Activated CD4-positive, alpha-beta T cell treated with anti-CD3 and anti-CD28 coated beads, Interleukin-2, Interleukin-4, amounts not matched to agents 100 ng/mL and 50 ng/mL, durations not matched to agents 16 hours and 8 hours (primary cell): ENCODE data around the gene ITLN1.
"Not testable (repeated sequence)": the region's sequence is repeated elsewhere in the genome, so short reads cannot be mapped to it uniquely, and the experiment has no call there.

Experiments
- DNase-seq: peaks from one replicate; pipeline ENCODE4 v3.0.0-alpha.2; 2020; ENCODE audit warnings: low spot score

The ITLN1 gene

GRCh38 chr1:160883581-160884513 is 1.1 kb downstream of the ITLN1 start:
- DNase-seq, result no peak

DNA sequence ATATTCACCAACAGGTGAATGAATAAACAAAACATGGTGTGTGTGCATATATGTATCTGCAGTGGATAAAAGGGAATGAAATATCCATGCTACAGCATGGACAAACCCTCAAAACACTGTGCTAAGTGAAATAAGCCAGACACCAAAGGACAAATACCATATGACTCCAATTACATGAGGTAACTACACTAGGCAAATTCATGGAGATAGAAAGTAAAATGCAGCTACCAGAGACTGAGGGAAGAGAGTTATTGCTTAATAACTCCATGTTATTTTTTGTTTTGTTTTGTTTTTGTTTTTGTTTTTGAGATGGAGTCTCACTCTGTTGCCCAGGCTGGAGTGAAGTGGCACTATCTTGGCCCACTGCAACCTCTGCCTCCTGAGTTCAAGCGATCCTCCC is 2.4 kb downstream of the ITLN1 start:
- no peak for DNase-seq

- not testable (repeated sequence) for DNase-seq
These were observed 3.7 kb downstream of the ITLN1 start for GRCh38 chr1:160881264-160881663.

DNA sequence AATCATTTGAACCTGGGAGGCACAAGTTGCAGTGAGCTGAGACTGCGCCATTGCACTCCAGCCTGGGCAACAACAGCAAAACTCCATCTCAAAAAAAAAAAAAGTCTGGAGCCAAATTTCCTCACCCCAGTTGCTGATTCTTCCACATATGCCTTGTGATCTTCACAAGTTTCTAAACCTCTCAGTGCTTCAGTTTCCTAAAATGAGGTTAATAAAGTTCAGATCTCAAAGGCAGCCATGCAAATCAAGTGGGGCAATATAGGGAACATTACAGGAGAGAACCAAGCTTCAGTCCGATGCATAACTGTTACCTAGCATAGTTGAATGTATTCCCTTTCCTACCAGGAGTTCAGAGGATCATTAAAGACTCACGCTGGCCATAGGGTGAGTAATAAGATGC is 4.8 kb downstream of the ITLN1 start:
- no peak for DNase-seq

DNA sequence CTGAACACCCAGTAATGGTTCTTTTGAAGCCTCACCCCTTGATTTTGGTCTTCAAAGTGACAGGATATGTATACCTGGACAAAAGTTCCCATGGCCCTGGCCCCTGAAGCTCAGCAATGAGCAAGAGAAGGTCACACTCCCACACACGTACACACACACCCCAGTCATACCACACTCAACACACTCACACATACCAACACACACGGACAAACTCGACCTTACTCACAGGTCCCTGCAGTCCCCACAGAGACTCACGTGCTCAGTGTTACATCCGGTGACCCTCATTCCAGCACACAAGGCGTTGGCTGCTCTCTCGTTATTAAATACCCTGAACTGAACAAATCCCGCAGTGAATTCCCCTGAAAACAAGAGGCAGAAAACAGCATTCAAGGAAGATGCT is 5.9 kb downstream of the ITLN1 start:
- no peak for DNase-seq

DNA sequence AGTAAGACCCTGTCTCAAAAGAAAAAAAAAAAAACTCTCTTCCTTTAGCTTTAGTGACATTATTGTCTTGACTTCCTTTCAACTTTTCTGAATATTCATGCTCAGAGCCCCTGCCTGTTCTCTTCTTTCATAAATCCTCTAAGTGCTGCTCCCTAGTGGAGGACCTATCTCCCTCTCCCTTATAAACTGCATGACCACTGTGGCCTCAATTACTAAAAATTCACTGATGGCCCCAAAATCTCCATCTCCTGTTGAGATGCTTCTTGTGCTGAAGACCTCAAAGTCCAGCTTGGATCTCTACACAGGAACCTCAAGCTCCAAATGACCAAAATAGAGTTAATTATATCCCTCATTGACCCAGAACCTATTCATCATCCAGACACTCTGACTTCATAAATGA is 7.8 kb downstream of the ITLN1 start:
- no peak for DNase-seq

- no peak for DNase-seq
These were observed 8.7 kb downstream of the ITLN1 start for GRCh38 chr1:160876311-160876710.

DNA sequence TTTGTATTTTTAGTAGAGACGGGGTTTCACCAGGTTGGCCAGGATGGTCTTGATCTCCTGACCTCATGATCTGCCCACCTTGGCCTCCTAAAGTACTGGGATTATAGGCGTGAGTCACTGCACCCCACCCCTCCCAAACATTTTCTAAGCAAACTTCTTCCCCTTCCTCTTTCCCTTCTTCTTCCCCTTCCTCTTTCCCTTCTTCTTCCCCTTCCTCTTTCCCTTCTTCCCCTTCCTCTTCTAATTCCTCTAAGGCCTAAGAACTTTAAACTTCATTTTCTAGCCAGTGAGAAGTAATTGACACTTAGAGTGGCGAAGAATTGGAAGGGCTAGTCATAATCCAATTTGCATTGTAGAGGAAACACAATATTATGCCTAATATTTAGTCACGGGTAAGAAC is 9.4 kb downstream of the ITLN1 start:
- not testable (repeated sequence) for DNase-seq

- no peak for DNase-seq
These were observed 10.0 kb downstream of the ITLN1 start for GRCh38 chr1:160874935-160875334.

GRCh38 chr1:160868141-160868540 is 16.8 kb downstream of the ITLN1 start:
- no peak for DNase-seq

DNA sequence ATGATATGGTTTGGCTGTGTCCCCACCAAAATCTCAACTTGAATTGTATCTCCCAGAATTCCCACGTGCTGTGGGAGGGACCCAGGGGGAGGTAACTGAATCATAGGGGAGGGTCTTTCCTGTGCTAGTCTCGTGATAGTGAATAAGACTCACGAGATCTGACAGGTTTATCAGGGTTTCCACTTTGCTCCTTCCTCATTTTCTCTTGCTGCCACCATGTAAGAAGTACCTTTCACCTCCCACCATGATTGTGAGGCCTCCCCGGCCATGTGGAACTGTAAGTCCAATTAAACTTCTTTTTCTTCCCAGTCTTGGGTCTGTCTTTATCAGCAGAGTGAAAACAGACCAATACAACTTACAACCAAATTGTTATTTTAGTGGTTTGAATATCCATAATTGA is 17.3 kb downstream of the ITLN1 start:
- not testable (repeated sequence) for DNase-seq

- DNase-seq, result no peak
These were observed 18.2 kb downstream of the ITLN1 start for GRCh38 chr1:160866695-160867260.

- DNase-seq, result no peak
These were observed 18.8 kb downstream of the ITLN1 start for GRCh38 chr1:160866001-160866694.

- DNase-seq, result no peak
These were observed 19.6 kb downstream of the ITLN1 start for GRCh38 chr1:160865337-160865736.

DNA sequence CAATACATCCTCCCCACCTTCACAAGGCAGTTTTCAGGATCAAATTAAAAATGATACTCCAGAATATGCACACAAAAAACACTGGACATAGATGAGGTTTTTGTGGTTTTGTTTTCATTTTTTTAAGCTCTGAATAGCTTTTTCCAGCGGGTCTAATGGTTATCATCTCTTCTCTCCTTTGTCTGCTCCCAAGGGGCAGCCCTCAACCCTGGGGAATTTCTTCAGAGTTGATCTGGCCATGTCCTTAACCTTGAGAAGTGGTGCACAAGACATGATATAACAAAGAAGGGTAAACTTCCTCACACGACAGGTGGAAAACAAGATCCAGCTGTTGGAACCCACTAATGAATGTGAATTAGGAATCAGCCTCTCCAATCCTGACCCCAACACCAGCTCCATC is 20.8 kb downstream of the ITLN1 start:
- no peak for DNase-seq

DNA sequence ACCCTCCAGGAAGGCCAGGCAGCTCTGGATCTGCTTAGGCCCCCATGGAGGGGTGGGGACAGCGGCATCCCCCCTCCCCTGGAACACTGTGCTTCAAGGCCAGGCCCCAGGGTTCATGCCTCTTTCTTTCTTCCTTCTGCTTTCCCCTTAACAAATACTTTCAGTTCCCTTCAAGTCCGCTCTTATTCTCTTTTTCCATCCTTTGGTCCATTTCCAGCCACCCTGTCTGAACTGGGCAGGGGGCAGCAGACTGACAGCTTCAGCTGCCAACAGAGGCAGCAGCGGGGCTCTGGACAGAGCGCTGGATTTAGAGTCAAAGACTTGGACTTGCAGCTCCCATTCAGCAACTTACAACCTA is 21.2 kb downstream of the ITLN1 start:
- DNase-seq, result no peak

DNA sequence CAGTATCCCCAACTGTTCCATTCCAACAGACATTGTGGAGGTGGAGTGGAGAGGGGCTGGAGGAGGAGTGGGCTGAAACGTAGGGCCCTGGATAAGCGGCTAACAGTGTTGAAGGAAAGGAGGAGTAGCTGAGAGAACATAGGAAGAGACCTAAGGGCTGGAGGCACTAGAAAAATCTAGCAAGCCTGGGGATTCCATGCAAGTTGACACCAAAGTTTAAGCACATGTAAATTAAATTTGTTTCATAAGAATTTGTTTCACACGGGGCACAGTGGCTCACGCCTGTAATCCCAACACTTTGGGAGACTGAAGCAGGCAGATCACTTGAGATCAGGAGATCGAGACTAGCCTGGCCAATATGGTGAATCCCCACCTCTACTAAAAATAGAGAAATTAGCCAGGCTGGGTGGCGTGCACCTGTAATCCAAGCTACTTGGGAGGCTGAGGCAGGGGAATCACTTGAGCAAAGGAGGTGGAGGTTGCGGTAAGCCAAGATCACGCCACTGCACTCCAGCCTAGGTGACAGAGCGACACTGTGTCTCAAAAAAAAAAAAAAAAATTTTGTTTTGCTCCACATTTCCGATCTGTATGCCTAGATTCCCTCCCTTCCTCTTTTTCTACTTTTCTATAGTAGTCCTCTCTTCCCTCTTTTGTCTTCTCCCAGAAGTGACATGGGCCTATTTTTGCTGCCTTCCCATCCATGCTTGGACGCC is 21.8 kb downstream of the ITLN1 start:
- no peak for DNase-seq

DNA sequence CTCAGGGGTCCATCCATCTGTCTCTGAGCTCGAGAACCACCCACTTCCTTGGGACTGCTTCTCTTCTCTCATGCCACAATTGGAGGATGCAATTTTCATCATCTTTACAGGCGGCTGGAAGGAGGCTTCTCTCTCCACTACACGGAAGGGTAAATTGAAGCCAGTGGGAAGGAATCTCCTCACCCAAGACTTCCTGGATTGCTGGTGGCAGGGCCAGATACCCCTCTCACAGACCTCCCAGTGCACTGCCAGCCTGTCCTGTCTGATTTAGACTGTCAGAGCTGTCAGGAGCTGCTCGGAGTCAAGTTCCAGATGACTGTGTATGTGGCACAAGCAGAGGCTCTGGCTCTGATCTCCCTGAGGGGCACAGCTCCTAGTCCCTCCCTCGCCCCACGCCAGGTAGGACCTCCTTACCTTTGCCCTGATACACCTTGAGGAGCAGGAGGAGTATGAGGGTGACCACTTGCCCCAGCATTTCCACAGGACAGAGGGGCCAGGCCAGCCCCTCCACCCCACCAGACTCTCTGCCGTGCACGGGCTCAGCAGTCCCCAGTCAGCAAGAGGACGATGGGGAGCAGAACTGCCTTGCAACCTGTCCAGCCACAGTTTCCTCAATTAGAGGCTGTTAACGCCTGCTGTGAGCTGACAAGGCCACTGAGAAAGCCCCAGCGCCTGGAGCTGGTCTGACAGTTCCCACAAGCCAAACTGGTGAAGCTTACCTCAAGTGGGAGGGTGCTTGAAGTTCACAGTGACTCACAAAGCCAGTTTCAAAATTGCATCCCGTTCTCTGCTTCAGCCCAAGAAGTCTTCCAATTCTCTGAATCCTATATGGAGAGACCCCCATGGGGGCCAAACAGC is 22.5 kb downstream of the ITLN1 start, which contains the start of gene CD244:
CD244 (minus strand) TSS at position 685 of the 858 bp plus-strand sequence; CDS start at position 475, 210 bp downstream.
- peak; percentile 71 for DNase-seq

DNA sequence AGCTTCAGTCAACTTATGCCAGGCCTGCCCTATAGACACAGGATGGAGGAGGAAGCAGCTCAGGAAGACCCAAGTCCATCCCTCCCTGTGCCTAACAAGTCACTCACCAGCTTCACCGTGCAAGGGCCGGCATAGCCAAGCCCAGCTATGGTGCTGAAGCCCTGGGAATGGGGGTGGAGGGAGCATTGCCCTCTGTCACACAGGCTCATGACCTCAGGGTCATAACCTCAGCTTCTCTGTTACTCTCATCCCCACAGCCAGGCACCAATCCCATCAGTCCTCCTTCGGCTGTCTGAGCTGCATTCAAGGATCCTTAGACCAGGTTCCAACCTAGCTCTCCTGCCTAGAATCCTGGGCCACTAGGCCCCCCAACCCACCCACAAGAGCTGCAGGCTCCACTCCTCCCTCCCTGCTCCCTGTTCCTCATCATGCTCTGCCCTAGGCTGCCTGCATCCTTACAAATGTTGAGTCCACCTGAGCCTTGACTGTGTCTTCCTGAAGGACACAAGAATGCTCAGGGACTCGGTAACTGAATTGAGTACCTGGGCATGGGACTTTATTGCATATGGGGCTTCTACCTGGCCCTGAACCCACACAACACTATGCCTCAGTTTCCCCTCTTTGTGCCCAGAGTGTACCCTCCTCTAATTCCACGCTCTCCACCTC is 24.0 kb downstream of the ITLN1 start:
- no peak for DNase-seq

DNA sequence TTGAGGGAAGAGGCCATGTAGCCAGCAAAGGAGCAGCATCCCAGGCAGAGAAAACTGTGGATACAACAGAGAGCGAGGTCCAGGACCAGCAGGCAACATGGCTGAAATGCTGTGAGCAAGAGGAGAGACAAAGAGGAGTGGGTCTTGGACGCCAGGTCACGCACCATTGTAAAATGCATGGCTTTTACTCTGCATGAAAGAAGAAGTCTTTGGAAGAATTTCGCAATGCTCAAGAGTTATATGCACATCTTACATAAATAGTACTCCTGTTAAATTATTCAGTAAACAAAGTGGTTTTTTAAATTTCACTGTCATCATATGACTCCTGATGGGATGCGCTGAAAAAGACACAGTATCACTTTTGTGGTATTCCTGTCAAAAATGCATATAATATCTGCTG is 25.8 kb downstream of the ITLN1 start:
- no peak for DNase-seq

- DNase-seq, result no peak
These were observed 26.5 kb downstream of the ITLN1 start for GRCh38 chr1:160858507-160858906.
